Right cardiac atrium (tissue), 5 donors: ENCODE data around the gene RNF213. TPM values are rescaled to one million over a fixed set of nuclear protein-coding genes. Genes with fewer than 3 reads are reported as not detected.
A peak's percentile ranks its signal among the peaks of the same experiment; 100 is the strongest.
"Not testable (repeated sequence)": the region's sequence is repeated elsewhere in the genome, so short reads cannot be mapped to it uniquely, and the experiment has no call there.

Experiments
- ATAC-seq, 2 donors: fragments of 200-7000 bp; cut with Tn5 transposase; one replicate each; pipeline versions ENCODE4 v1.8.0 to v1.9.1; 2020; ENCODE audit warnings: moderate library complexity in 2 of 2, mild to moderate bottlenecking in 1 of 2
- DNase-seq, 3 donors: peaks; one replicate each; pipeline ENCODE4 v3.0.0-alpha.2; 2020
- H3K27ac ChIP-seq: one replicate; pipeline ENCODE4 v1.5.1; 2013; ENCODE audit warnings: mild to moderate bottlenecking, low read length, control low read depth, moderate library complexity
- H3K27me3 ChIP-seq: one replicate; pipeline ENCODE4 v1.6.1; 2013; ENCODE audit not compliant: control insufficient read depth, insufficient read depth
- H3K4me1 ChIP-seq: one replicate; pipeline ENCODE4 v1.6.1; 2013; ENCODE audit warnings: low read length; ENCODE audit not compliant: control insufficient read depth, insufficient read depth
- H3K4me3 ChIP-seq: one replicate; pipeline ENCODE4 v1.5.1; 2013; ENCODE audit warnings: low read length, control low read depth
- H3K9me3 ChIP-seq: one replicate; pipeline ENCODE4 v1.6.1; 2013; ENCODE audit warnings: low read length; ENCODE audit not compliant: control insufficient read depth
- WGBS: extraction: QIAGEN DNeasy Blood & Tissue Kit; methylation state at CpG from one replicate; pipeline ENCODE4 v1.1.7; 2013; 5-methylcytosine and 5-hydroxymethylcytosine counted together
- intact Hi-C, 4 donors: fragments of 100-400 bp; cut with DNase I; formaldehyde crosslinking; loops; one replicate each; pipeline versions ENCODE4 v1.11.0 to v1.14.0; 2022 to 2023
- polyA plus RNA-seq: library from polyadenylated mRNA; stranded (reverse); fragments of 200-250 nt; gene quantifications from one replicate; pipeline ENCODE4 v1.2.3, GENCODE V29; 2013
- total RNA-seq, 4 donors: library from RNA; stranded (reverse); fragmentation: NEBNext Ultra II Directional; extraction: Animal tissue kit (Norgen Biotek cat#: 25700); gene quantifications; one replicate each; pipeline ENCODE4 v1.2.1, GENCODE V29; 2021
- donor health status: healthy with polysubstance abuse.
- donor health status: DM: no; HTN: yes; CAD: no.
- donor health status: DM: no; HTN: no; CAD: no.
- donor health status: DM: no; HTN: yes; CAD: no; lungs with severe emphysema.
- donor health status: DM: yes; HTN: yes; CAD: no.

The RNF213 gene
- total and polyA plus RNA-seq, 5 donors = 28.7 to 49.7 (median 43.0) TPM

GRCh38 chr17:80295146-80295545 is 34.5 kb downstream of the RNF213 start:
- no peak overlapping the region for H3K27ac ChIP-seq
- intact Hi-C loops = no loop called here
- DNase-seq = no peak
- whole genome bisulfite sequencing = 96% methylated on average over 5 of the region's 5 CpGs
- H3K27me3 ChIP-seq = no peaks in the 10 kb centered on the region
- no peak overlapping the region for H3K4me3 ChIP-seq
- H3K9me3 ChIP-seq = no peaks in the 10 kb centered on the region
- H3K4me1 ChIP-seq = no peaks in the 10 kb centered on the region
- ATAC-seq = no peak

- Histone ChIP-seq H3K4me3 (no peak overlapping the region), H3K4me1 (no peaks in the 10 kb centered on the region), H3K27me3 (no peaks in the 10 kb centered on the region), H3K9me3 (no peaks in the 10 kb centered on the region), H3K27ac (no peak overlapping the region)
- ATAC-seq (no peak), DNase-seq (no peak)
- 94% methylated on average over 6 of the region's 6 CpGs for WGBS
- intact Hi-C loops = no loop called here
These were observed 34.9 kb downstream of the RNF213 start for GRCh38 chr17:80295559-80295958.

DNA sequence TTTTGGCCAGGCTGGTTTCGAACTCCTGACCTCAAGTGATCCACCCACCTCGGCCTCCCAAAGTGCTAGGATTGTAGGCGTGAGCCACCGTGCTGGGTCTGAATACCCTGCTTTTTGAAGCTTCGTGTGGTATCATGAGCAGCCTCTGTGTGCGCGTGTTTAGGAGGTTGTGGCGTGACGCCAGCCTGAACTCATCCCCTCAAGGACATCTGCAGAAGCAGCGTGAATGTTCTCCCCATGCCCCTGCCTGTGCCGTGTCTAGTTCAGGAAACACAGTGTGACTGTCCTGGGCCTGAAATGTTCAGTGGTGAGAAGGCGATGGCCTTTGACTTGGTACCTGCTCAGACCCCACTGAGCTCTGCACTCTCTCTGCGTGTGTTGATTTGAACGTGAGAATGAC is 35.6 kb downstream of the RNF213 start:
- no peak for ATAC-seq
- Histone ChIP-seq H3K4me1 (no peaks in the 10 kb centered on the region), H3K27me3 (no peaks in the 10 kb centered on the region), H3K9me3 (no peaks in the 10 kb centered on the region), H3K27ac (no peak overlapping the region), H3K4me3 (no peak overlapping the region)
- no peak for DNase-seq
- WGBS = 87% methylated on average over 14 of the region's 14 CpGs
- intact Hi-C loops = no loop called here

DNA sequence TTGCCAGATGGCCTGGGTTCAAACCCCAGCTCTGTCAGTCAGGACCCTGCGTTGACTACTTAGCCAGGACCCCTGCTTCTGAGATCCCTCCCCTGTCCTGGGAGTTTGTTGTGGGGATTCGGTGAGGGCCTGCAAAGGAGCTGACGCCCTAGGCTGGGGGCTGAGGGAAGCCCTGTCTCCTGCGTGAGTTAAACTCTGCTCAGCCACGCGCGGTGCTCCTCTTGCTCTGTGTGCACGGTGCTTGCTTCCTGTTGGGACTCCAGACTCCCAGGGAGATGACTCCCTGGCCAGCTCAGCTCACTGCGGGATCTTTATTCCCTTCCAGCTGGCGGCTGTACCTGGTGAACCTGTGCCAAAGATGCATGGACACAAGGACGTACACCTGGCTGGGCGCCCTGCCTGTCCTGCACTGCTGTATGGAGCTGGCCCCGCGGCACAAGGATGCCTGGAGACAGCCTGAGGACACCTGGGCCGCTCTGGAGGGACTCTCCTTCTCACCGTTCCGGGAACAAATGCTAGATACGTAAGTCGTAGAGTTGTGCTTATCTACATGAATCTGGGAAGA is 37.4 kb downstream of the RNF213 start:
- no peak overlapping the region for H3K27ac ChIP-seq
- intact Hi-C loops = no loop called here
- H3K27me3 ChIP-seq = no peaks in the 10 kb centered on the region
- WGBS = 88% methylated on average over 19 of the region's 19 CpGs
- ATAC-seq (no peak), DNase-seq (no peak)
- H3K9me3 ChIP-seq = no peaks in the 10 kb centered on the region
- no peaks in the 10 kb centered on the region for H3K4me1 ChIP-seq
- H3K4me3 ChIP-seq = no peak overlapping the region

DNA sequence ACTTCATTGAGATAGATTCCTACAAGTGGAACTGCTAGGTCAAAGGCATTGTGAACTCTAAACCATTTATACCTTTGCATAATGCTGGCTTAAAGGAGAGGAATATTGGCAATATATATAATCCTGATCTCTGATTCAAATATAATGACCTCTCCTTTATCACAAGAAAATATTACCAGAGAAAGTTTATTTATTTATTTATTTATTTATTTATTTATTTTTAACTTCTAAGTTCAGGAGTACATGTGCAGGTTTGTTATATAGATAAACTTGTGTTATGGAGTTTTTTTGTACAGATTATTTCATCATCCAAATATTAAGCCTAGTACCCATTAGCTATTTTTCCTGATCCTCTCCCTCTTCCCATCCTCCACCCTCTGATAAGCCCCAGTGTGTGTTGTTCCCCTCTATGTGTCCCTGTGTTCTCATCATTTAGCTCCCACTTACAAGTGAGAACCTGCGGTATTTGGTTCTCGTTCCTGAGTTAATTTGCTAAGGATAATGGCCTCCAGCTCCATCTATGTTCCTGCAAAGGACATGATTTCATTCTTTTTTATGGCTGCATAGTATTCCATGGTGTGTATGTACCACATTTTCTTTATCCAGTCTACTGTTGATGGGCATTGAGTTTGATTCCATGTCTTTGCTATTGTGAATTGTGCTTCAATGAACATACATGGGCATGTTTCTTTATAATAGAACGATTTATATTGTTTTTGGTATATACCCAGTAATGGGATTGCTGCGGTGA is 38.9 kb downstream of the RNF213 start:
- ATAC-seq, H3K4me1 ChIP-seq, H3K27ac ChIP-seq, H3K9me3 ChIP-seq, DNase-seq, H3K27me3 ChIP-seq, intact Hi-C loops, H3K4me3 ChIP-seq: not testable (repeated sequence)
- WGBS = 98% methylated on average over 4 of the region's 4 CpGs

DNA sequence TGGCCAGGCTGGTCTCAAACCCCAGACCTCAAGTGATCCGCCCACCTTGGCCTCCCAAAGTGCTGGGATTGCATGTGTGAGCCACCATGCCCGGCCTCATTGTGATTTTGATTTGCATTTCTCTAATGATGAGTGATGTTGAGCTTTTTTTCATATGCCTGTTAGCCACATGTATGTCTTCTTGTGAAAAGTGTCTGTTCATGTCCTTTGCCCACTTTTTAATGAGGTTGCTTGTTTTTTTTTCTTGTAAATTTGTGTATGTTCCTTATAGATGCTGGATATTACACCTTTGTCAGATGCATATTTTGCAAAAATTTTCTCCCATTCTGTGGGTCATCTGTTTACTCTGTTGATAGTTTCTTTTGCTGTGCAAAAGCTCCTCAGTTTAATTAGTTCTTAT is 40.1 kb downstream of the RNF213 start:
- intact Hi-C loops, ATAC-seq, H3K27ac ChIP-seq, H3K4me3 ChIP-seq, H3K9me3 ChIP-seq, H3K4me1 ChIP-seq, DNase-seq, H3K27me3 ChIP-seq: not testable (repeated sequence)
- 99% methylated on average over 2 of the region's 2 CpGs for WGBS

DNA sequence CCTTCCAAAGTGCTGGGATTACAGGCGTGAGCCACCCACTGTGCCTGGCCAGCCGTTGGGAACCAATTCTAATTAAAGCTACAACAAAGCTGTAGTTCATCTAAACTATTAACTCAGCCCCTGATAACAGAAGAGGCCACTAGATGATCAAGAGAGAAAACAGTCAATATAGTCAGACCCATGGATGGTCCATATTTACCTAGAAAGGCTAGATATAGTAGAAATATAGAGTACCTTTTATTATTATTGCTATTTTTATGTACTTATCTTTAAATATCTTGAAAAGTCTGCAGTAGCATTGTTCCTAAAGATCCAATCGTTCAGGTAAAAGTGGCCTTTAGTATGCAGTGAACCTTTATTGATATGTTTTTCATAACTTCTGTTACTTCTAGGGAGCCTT is 43.2 kb downstream of the RNF213 start:
- WGBS = 98% methylated on average over 3 of the region's 3 CpGs
- intact Hi-C loops = no loop called here
- ATAC-seq (no peak), DNase-seq (no peak)
- H3K9me3 ChIP-seq = no peaks in the 10 kb centered on the region
- no peak overlapping the region for H3K4me3 ChIP-seq
- H3K27ac ChIP-seq = no peak overlapping the region
- no peaks in the 10 kb centered on the region for H3K27me3 ChIP-seq
- H3K4me1 ChIP-seq = no peaks in the 10 kb centered on the region

GRCh38 chr17:80307994-80308691 is 47.5 kb downstream of the RNF213 start:
- WGBS = 82% methylated on average over 12 of the region's 12 CpGs
- ATAC-seq (peak in 1 of 2 donors; percentile 28), DNase-seq (no peak)
- intact Hi-C loops = no loop called here
- Histone ChIP-seq H3K4me3 (no peak overlapping the region), H3K4me1 (no peaks in the 10 kb centered on the region), H3K9me3 (no peaks in the 10 kb centered on the region), H3K27ac (no peak overlapping the region), H3K27me3 (no peaks in the 10 kb centered on the region)

DNA sequence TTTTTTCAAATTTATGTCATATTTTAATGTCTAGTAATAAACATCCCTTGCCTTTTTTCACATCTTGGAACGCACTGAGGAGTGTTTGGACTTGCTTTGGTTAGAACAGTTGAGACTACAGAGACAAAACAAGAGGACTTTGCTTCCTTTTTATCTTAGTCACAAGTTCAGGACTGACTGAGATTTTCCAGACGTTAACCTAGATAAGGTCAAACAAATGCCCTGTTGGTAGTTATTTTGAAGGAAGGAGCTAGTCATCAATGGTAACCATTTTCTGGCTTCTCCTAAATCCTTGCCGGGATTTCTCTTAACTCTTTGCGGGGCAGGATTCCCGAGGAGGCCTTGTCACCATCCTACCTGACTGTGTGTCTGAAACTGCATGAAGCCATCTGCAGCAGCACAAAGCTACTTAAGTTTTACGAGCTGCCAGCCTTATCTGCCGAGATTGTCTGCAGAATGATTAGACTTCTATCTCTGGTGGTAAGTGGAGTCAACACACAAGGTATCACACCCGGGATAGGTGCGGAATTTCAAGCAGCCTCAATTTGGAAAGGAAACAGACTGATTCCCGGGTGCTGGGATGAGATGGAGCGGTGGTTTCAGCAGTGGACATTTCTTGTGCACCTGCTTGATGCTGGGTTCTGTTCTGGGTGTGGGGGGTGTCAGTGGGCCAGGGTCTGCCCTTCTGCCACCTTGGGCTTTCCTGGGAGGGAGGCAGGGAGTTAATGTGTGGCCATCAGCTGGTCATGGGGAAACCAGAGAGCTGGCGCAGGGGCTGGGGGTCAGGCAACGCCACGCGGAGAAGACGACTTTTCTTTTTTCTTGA is 48.3 kb downstream of the RNF213 start:
- H3K27ac ChIP-seq = no peak overlapping the region
- no peak for DNase-seq
- no peaks in the 10 kb centered on the region for H3K27me3 ChIP-seq
- no peaks in the 10 kb centered on the region for H3K4me1 ChIP-seq
- intact Hi-C loops = no loop called here
- no peak overlapping the region for H3K4me3 ChIP-seq
- H3K9me3 ChIP-seq = no peaks in the 10 kb centered on the region
- ATAC-seq = no peak
- WGBS = 76% methylated on average over 16 of the region's 16 CpGs

DNA sequence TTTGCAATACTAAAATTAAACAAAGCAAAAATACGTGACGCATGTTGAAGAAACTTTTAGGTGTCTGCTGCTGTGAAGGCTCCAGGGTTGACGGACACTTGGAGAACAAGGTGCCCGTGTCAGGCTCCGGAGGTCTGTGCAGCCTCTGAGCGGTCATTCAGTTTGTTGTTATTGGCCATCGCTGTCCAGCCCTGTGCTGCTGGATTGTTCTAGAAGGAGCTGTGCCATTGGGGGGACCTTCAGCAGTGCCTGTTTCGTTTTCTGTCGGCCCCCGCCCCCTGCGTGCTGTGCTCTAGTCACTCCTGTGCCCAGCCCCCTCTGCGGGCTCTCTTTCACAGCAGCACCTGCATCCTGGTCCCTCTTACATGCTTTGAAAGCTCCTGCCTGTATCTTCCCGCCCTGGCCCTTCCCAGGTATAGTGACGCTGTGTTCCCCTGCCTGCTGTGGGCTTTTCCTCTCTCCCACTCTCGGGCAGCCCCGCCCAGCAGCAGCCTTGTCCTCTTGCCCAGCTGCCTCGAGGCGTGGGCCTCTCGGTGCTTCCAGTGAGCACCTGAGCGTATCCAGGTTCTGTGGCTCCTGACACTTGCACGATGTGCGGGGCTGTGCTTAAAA is 50.7 kb downstream of the RNF213 start:
- 95% methylated on average over 22 of the region's 22 CpGs for WGBS
- intact Hi-C loops = no loop called here
- H3K27me3 ChIP-seq = no peaks in the 10 kb centered on the region
- no peaks in the 10 kb centered on the region for H3K4me1 ChIP-seq
- DNase-seq (no peak), ATAC-seq (peak in 1 of 2 donors; percentile 44)
- no peak overlapping the region for H3K27ac ChIP-seq
- H3K9me3 ChIP-seq = no peaks in the 10 kb centered on the region
- H3K4me3 ChIP-seq = no peak overlapping the region
